ENCODE measurements around the gene LLGL1.

The LLGL1 gene

GRCh38 chr17:18225121-18225641 is at the start of gene LLGL1:
TSS of gene LLGL1 (plus strand) at chr17:18225635. CDS start at chr17:18225683, 48 bp downstream.
- peaks cover 5% of the 10 kb centered on the region for H3K27me3 Mint-ChIP-seq
- intact Hi-C loops (cut with micrococcal nuclease), result no loop called here
- peaks cover 7% of the 10 kb centered on the region for H3K36me3 Mint-ChIP-seq (ENCODE audit: low read depth)
- H3K9me3 Mint-ChIP-seq, result no peaks in the 10 kb centered on the region
- peak within 1 kb of the TSS; percentile 80 for H3K4me3 Mint-ChIP-seq
- H3K4me1 Mint-ChIP-seq (ENCODE audit: low read depth), result peaks cover 37% of the 10 kb centered on the region
- peak within 1 kb of the TSS; percentile 75 for H3K27ac Mint-ChIP-seq

- Mint-ChIP-seq H3K27ac (peak overlapping the region; percentile 70), H3K9me3 (peaks cover 8% of the 10 kb centered on the region), H3K4me1 (ENCODE audit: low read depth) (peaks cover 54% of the 10 kb centered on the region), H3K36me3 (ENCODE audit: low read depth) (no peaks in the 10 kb centered on the region), H3K4me3 (no peak overlapping the region), H3K27me3 (no peaks in the 10 kb centered on the region)
- intact Hi-C loops (cut with micrococcal nuclease), result no loop called here
Observed at GRCh38 chr17:18176176-18176575, 49.3 kb upstream of the LLGL1 start.

GRCh38 chr17:18177133-18177532 is 48.3 kb upstream of the LLGL1 start:
- Mint-ChIP-seq H3K27me3 (no peaks in the 10 kb centered on the region), H3K4me3 (no peak overlapping the region), H3K36me3 (ENCODE audit: low read depth) (no peaks in the 10 kb centered on the region), H3K9me3 (peaks cover 8% of the 10 kb centered on the region), H3K4me1 (ENCODE audit: low read depth) (peaks cover 54% of the 10 kb centered on the region), H3K27ac (peak overlapping the region; percentile 70)
- intact Hi-C loops (cut with micrococcal nuclease), result no loop called here

GRCh38 chr17:18177722-18178121 is 47.7 kb upstream of the LLGL1 start:
- Mint-ChIP-seq H3K27ac (no peak overlapping the region), H3K4me3 (no peak overlapping the region), H3K9me3 (peaks cover 8% of the 10 kb centered on the region), H3K27me3 (no peaks in the 10 kb centered on the region), H3K36me3 (ENCODE audit: low read depth) (no peaks in the 10 kb centered on the region), H3K4me1 (ENCODE audit: low read depth) (peaks cover 54% of the 10 kb centered on the region)
- intact Hi-C loops (cut with micrococcal nuclease), result no loop called here

- no peak overlapping the region for H3K4me3 Mint-ChIP-seq
- peaks cover 8% of the 10 kb centered on the region for H3K9me3 Mint-ChIP-seq
- peaks cover 7% of the 10 kb centered on the region for H3K36me3 Mint-ChIP-seq (ENCODE audit: low read depth)
- H3K4me1 Mint-ChIP-seq (ENCODE audit: low read depth), result peaks cover 47% of the 10 kb centered on the region
- no peaks in the 10 kb centered on the region for H3K27me3 Mint-ChIP-seq
- no peak overlapping the region for H3K27ac Mint-ChIP-seq
- intact Hi-C loops (cut with micrococcal nuclease), result no loop called here
Observed at GRCh38 chr17:18179196-18179595, 46.2 kb upstream of the LLGL1 start.

GRCh38 chr17:18179804-18180203 is 45.6 kb upstream of the LLGL1 start:
- H3K27me3 Mint-ChIP-seq, result no peaks in the 10 kb centered on the region
- H3K4me3 Mint-ChIP-seq, result no peak overlapping the region
- H3K4me1 Mint-ChIP-seq (ENCODE audit: low read depth), result peaks cover 51% of the 10 kb centered on the region
- intact Hi-C loops (cut with micrococcal nuclease), result no loop called here
- H3K36me3 Mint-ChIP-seq (ENCODE audit: low read depth), result peaks cover 13% of the 10 kb centered on the region
- H3K9me3 Mint-ChIP-seq, result peaks cover 8% of the 10 kb centered on the region
- no peak overlapping the region for H3K27ac Mint-ChIP-seq

GRCh38 chr17:18181358-18181757 is 44.1 kb upstream of the LLGL1 start:
- no peak overlapping the region for H3K4me3 Mint-ChIP-seq
- no peaks in the 10 kb centered on the region for H3K9me3 Mint-ChIP-seq
- H3K27me3 Mint-ChIP-seq, result no peaks in the 10 kb centered on the region
- H3K27ac Mint-ChIP-seq, result peak overlapping the region; percentile 98
- H3K4me1 Mint-ChIP-seq (ENCODE audit: low read depth), result peaks cover 56% of the 10 kb centered on the region
- intact Hi-C loops (cut with micrococcal nuclease), result no loop called here
- peaks cover 23% of the 10 kb centered on the region for H3K36me3 Mint-ChIP-seq (ENCODE audit: low read depth)

GRCh38 chr17:18182110-18182977 is 43.1 kb upstream of the LLGL1 start:
- Mint-ChIP-seq H3K27me3 (no peaks in the 10 kb centered on the region), H3K27ac (peak overlapping the region; percentile 98), H3K36me3 (ENCODE audit: low read depth) (peaks cover 32% of the 10 kb centered on the region), H3K4me3 (peak overlapping the region; percentile 90), H3K9me3 (no peaks in the 10 kb centered on the region), H3K4me1 (ENCODE audit: low read depth) (peaks cover 57% of the 10 kb centered on the region)
- intact Hi-C loops (cut with micrococcal nuclease), result loop anchor here (2.0 kb wide), 1 partner anchor 74 kb away; no protein-coding TSS in a partner anchor

- intact Hi-C loops (cut with micrococcal nuclease), result loop anchor here (1.0 to 2.0 kb wide), 2 partner anchors 25 to 74 kb away; no protein-coding TSS in a partner anchor
- Mint-ChIP-seq H3K36me3 (ENCODE audit: low read depth) (peaks cover 38% of the 10 kb centered on the region), H3K4me3 (peak overlapping the region; percentile 90), H3K27me3 (no peaks in the 10 kb centered on the region), H3K9me3 (no peaks in the 10 kb centered on the region), H3K27ac (peak overlapping the region; percentile 98), H3K4me1 (ENCODE audit: low read depth) (peaks cover 63% of the 10 kb centered on the region)
Observed at GRCh38 chr17:18182978-18183333, 42.5 kb upstream of the LLGL1 start.

GRCh38 chr17:18183334-18184142 is 41.9 kb upstream of the LLGL1 start, which contains the start of gene ALKBH5:
TSS of gene ALKBH5 (plus strand) at chr17:18183828. CDS start at chr17:18184244, 416 bp downstream.
- H3K4me1 Mint-ChIP-seq (ENCODE audit: low read depth), result peaks cover 69% of the 10 kb centered on the region
- no peaks in the 10 kb centered on the region for H3K27me3 Mint-ChIP-seq
- peak within 1 kb of the TSS; percentile 90 for H3K4me3 Mint-ChIP-seq
- H3K27ac Mint-ChIP-seq, result peak within 1 kb of the TSS; percentile 98
- intact Hi-C loops (cut with micrococcal nuclease), result loop anchor here (1.0 to 2.0 kb wide), 2 partner anchors 25 to 73 kb away; no protein-coding TSS in a partner anchor
- H3K9me3 Mint-ChIP-seq, result no peaks in the 10 kb centered on the region
- H3K36me3 Mint-ChIP-seq (ENCODE audit: low read depth), result peaks cover 44% of the 10 kb centered on the region

- intact Hi-C loops (cut with micrococcal nuclease), result loop anchor here (5.0 kb wide), 1 partner anchor 42 kb away; no protein-coding TSS in a partner anchor
- peaks cover 53% of the 10 kb centered on the region for H3K36me3 Mint-ChIP-seq (ENCODE audit: low read depth)
- H3K4me1 Mint-ChIP-seq (ENCODE audit: low read depth), result peaks cover 74% of the 10 kb centered on the region
- peak overlapping the region; percentile 98 for H3K27ac Mint-ChIP-seq
- peak overlapping the region; percentile 90 for H3K4me3 Mint-ChIP-seq
- no peaks in the 10 kb centered on the region for H3K9me3 Mint-ChIP-seq
- no peaks in the 10 kb centered on the region for H3K27me3 Mint-ChIP-seq
Observed at GRCh38 chr17:18184143-18185031, 41.0 kb upstream of the LLGL1 start.

- Mint-ChIP-seq H3K36me3 (ENCODE audit: low read depth) (peaks cover 63% of the 10 kb centered on the region), H3K27me3 (no peaks in the 10 kb centered on the region), H3K4me3 (peak overlapping the region; percentile 90), H3K27ac (peak overlapping the region; percentile 98), H3K4me1 (ENCODE audit: low read depth) (peaks cover 79% of the 10 kb centered on the region), H3K9me3 (no peaks in the 10 kb centered on the region)
- intact Hi-C loops (cut with micrococcal nuclease), result loop anchor here (5.0 kb wide), 1 partner anchor 43 kb away; no protein-coding TSS in a partner anchor
Observed at GRCh38 chr17:18185391-18185790, 40.0 kb upstream of the LLGL1 start.

Data from dendritic cell treated with granulocyte-macrophage colony-stimulating factor and Interleukin-4, amounts not matched to agents 40 ng/mL and 50 ng/mL, for 4 days (primary cell).